Smooth muscle cell (in vitro differentiated cells): ENCODE measurements around the gene PRPF6. TPM values are rescaled to one million over a fixed set of nuclear protein-coding genes. Genes with fewer than 3 reads are reported as not detected.
A peak's percentile ranks its signal among the peaks of the same experiment; 100 is the strongest.

Source experiments
- DNase-seq: peaks from one replicate; lab custom pipeline; 2025; ENCODE audit not compliant: unreplicated experiment; lab: John Stamatoyannopoulos, UW
- H2AFZ ChIP-seq: fragments of 200-600 bp; sonication (generic); 2 replicates; pipeline ENCODE4 v1.6.0; 2016; ENCODE audit warnings: antibody characterized with exemption, low read depth, mild to moderate bottlenecking
- H3F3A ChIP-seq: fragments of 200-600 bp; sonication (generic); 2 replicates; pipeline ENCODE4 v1.6.0; 2017; ENCODE audit warnings: antibody characterized with exemption, low read depth
- H3K27ac ChIP-seq: fragments of 200-600 bp; sonication (generic); 2 replicates; pipeline ENCODE4 v1.5.1; 2016; ENCODE audit warnings: low read depth, mild to moderate bottlenecking
- H3K27me3 ChIP-seq: fragments of 200-600 bp; sonication (generic); 2 replicates; pipeline ENCODE4 v1.6.1; 2016; ENCODE audit warnings: low read depth, mild to moderate bottlenecking
- H3K36me3 ChIP-seq: fragments of 200-600 bp; sonication (generic); 2 replicates; pipeline ENCODE4 v1.5.1; 2016; ENCODE audit warnings: low read depth
- H3K4me1 ChIP-seq: fragments of 200-600 bp; sonication (generic); 2 replicates; pipeline ENCODE4 v1.5.1; 2016; ENCODE audit warnings: low read depth
- H3K4me2 ChIP-seq: fragments of 200-600 bp; sonication (generic); 2 replicates; pipeline ENCODE4 v1.6.0; 2016; ENCODE audit warnings: mild to moderate bottlenecking
- H3K4me3 ChIP-seq: fragments of 200-600 bp; sonication (generic); 2 replicates; pipeline ENCODE4 v1.5.1; 2016; ENCODE audit warnings: mild to moderate bottlenecking
- H3K79me2 ChIP-seq: fragments of 200-600 bp; sonication (generic); 2 replicates; pipeline ENCODE4 v1.6.0; 2016; ENCODE audit warnings: low read depth, mild to moderate bottlenecking
- H3K9ac ChIP-seq: fragments of 200-600 bp; sonication (generic); 2 replicates; pipeline ENCODE4 v1.6.0; 2016; ENCODE audit warnings: low read depth
- H3K9me3 ChIP-seq: fragments of 200-600 bp; sonication (generic); replicated peaks from 2 replicates; pipeline ENCODE4 v1.5.1; 2016; ENCODE audit warnings: low read depth
- H4K20me1 ChIP-seq: fragments of 200-600 bp; sonication (generic); 2 replicates; pipeline ENCODE4 v1.6.0; 2016; ENCODE audit warnings: low read depth
- CTCF ChIP-seq: fragments of 200-600 bp; sonication (generic); IDR thresholded peaks from 2 replicates; pipeline ENCODE4 v1.5.1; 2017; ENCODE audit warnings: borderline replicate concordance, mild to moderate bottlenecking, antibody characterized with exemption; ENCODE audit not compliant: insufficient read depth, poor library complexity, severe bottlenecking
- WGBS: methylation state at CpG from one replicate; pipeline ENCODE4 v1.1.7; 2016; ENCODE audit warnings: low lambda C conversion rate; 5-methylcytosine and 5-hydroxymethylcytosine counted together
- polyA plus RNA-seq: library from polyadenylated mRNA; unstranded; fragments of >200 nt; fragmentation: Nextera tagmentation; extraction: Ambion mirVana; gene quantifications from 2 replicates; pipeline ENCODE4 v1.2.1, GENCODE V29; 2016
- total RNA-seq: library from RNA; depleted of rRNA; stranded (reverse); fragments of >200 nt; gene quantifications from 2 replicates; pipeline ENCODE4 v1.2.3, GENCODE V29; 2014

The PRPF6 gene
- total and polyA plus RNA-seq, 2 experiments from 2014 or later, result 33.3 to 51.2 TPM

DNA sequence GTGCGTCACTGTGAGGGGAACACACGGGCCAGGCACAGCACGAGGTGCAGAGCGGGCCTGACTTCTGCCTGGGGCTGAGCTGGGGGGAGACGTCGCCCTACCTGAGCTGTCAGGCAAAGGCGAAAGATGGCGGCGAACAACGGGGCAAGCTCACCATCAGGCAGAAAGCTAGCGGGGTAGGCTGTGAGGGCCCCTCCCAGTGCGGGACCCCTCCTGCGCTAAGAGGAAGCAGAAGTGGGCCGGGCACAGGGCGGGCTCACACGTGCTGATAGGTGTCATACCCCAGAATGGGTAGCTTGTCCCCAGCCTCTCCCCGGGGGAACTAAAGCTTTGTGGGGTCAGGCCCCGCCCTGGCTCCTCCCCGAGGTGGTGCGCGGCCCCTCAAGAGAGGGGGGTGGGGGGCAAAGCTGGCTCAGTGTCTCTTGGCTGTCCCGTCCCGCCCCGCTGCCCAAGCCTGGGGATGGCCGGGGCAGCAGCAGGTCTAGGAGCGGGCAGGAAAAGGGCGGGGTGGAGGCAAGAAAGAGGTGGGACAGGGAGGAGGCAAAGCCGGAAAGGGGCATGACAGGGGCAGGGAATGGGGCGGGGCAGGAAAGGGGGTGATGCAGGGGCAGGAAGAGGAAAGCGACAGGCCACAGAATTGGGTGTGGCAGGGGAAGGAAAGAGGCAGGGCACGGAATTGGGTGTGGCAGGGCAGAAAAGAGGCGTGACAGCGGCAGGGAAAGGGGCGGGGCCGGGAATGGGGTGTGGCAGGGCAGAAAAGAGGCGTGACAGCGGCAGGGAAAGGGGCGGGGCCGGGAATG lies 39.5 kb upstream of the PRPF6 start:
- H3K4me1 ChIP-seq, result no peaks in the 10 kb centered on the region
- H4K20me1 ChIP-seq, result peaks cover 96% of the 10 kb centered on the region
- H3K9ac ChIP-seq, result no peak overlapping the region
- H3K9me3 ChIP-seq, result no peaks in the 10 kb centered on the region
- peaks cover 14% of the 10 kb centered on the region for H3F3A ChIP-seq
- no peak overlapping the region for H3K4me3 ChIP-seq
- no peak overlapping the region for H3K4me2 ChIP-seq
- H3K27me3 ChIP-seq, result no peaks in the 10 kb centered on the region
- no peaks in the 10 kb centered on the region for H3K36me3 ChIP-seq
- H2AFZ ChIP-seq, result no peak overlapping the region
- TF ChIP-seq CTCF, result no peak
- no peak overlapping the region for H3K27ac ChIP-seq
- peaks cover 6% of the 10 kb centered on the region for H3K79me2 ChIP-seq
- 75% methylated on average over 26 of the region's 39 CpGs for WGBS
- no peak for DNase-seq

- Histone ChIP-seq H3K36me3 (no peaks in the 10 kb centered on the region), H3K27me3 (no peaks in the 10 kb centered on the region), H3K4me3 (no peak overlapping the region), H3K79me2 (peaks cover 11% of the 10 kb centered on the region), H3F3A (peaks cover 14% of the 10 kb centered on the region), H2AFZ (no peak overlapping the region), H3K4me1 (no peaks in the 10 kb centered on the region), H4K20me1 (peaks cover 96% of the 10 kb centered on the region), H3K27ac (peak overlapping the region; percentile 24), H3K4me2 (no peak overlapping the region), H3K9ac (no peak overlapping the region), H3K9me3 (no peaks in the 10 kb centered on the region)
- 75% methylated on average over 23 of the region's 30 CpGs for WGBS
- no peak for TF ChIP-seq CTCF
- no peak for DNase-seq
Measured at GRCh38 chr20:63942250-63942951, 38.5 kb upstream of the PRPF6 start.

DNA sequence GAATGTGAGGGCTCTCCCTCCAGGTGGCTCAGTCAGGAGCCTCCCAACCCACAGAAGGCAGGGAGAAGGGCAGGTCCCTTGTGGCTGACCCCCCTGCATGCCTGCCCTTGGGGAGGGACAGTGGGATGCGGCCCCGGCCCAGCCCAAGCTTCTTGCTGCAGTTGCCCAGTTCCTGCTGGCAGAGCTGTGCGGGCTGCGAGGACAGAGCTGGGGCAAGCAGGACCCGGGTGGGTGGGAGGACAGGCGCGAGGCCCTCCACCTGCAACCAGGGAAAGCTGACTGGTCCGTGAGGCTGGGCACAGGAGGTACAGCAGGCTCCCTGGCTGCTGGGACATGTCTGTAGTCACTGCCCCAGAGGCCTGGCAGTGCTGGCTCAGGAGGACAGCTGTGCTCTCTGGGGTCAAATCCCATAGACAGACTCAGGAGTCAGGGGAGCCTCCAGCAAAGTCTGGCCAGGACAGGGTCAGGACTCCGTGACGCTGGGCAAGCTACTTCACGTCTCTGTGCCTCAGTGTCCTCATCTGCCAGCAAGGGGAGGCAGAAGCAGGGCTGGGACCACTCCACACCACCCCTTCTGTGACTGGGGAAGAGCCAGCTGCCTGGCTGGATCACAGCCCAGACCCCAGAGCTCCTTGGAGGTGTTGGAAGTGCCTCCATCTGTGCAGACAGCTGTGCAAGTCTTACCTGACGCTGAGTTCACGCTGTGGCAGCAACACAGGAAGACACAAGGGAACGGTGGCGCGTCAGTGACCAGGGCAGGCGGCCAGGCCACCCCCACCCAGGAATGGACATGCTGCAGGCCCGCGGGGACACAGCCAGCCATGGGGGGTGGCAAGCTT lies 37.7 kb upstream of the PRPF6 start:
- no peak for DNase-seq
- peaks cover 16% of the 10 kb centered on the region for H3K79me2 ChIP-seq
- H3K4me2 ChIP-seq, result no peak overlapping the region
- peaks cover 96% of the 10 kb centered on the region for H4K20me1 ChIP-seq
- H3K4me3 ChIP-seq, result no peak overlapping the region
- no peaks in the 10 kb centered on the region for H3K4me1 ChIP-seq
- no peaks in the 10 kb centered on the region for H3K9me3 ChIP-seq
- peaks cover 7% of the 10 kb centered on the region for H3F3A ChIP-seq
- H3K27me3 ChIP-seq, result no peaks in the 10 kb centered on the region
- no peak overlapping the region for H3K9ac ChIP-seq
- WGBS, result 96% methylated on average over 15 of the region's 19 CpGs
- H3K36me3 ChIP-seq, result no peaks in the 10 kb centered on the region
- no peak overlapping the region for H3K27ac ChIP-seq
- TF ChIP-seq CTCF, result no peak
- H2AFZ ChIP-seq, result no peak overlapping the region
